Activated naive CD8-positive, alpha-beta T cell (primary cell): ENCODE results near the gene CD59.
"Not testable (repeated sequence)": the region's sequence is repeated elsewhere in the genome, so short reads cannot be mapped to it uniquely, and the experiment has no call there.

Source experiments
- H3K27ac Mint-ChIP-seq: one replicate; pipeline ENCODE4 v1.8.0; 2021; ENCODE audit warnings: mixed read lengths
- H3K27me3 Mint-ChIP-seq: one replicate; pipeline ENCODE4 v1.8.0; 2021; ENCODE audit warnings: mixed read lengths
- H3K36me3 Mint-ChIP-seq: one replicate; pipeline ENCODE4 v1.8.0; 2021; ENCODE audit warnings: mixed read lengths
- H3K4me1 Mint-ChIP-seq: one replicate; pipeline ENCODE4 v1.8.0; 2021; ENCODE audit warnings: low read depth, mixed read lengths
- H3K4me3 Mint-ChIP-seq: one replicate; pipeline ENCODE4 v1.8.0; 2021; ENCODE audit warnings: mild to moderate bottlenecking, mixed read lengths
- H3K9me3 Mint-ChIP-seq: one replicate; pipeline ENCODE4 v1.8.0; 2021; ENCODE audit warnings: low read depth, mixed read lengths

Gene CD59

DNA sequence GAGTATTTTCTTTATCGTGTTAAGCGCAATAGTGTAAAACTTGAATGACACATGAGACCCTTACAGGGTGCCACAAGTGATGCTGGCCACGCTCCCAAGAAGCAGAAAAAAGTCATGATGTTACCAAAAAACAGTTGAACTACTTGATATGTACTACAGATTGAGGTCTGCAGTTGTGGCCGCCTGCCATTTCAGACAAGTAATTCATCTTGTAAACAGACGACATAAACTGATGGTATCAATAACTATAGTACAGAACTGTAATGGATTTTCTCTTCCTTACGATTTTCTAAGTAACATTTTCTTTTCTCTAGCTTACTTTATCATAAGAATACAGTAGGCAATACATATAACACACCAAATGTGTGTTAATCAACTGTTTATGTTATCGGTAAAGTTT is 5.5 kb downstream of the CD59 start:
- Mint-ChIP-seq H3K4me3 (no peak overlapping the region), H3K27me3 (no peaks in the 10 kb centered on the region), H3K27ac (no peak overlapping the region), H3K4me1 (peaks cover 42% of the 10 kb centered on the region), H3K9me3 (no peaks in the 10 kb centered on the region), H3K36me3 (peaks cover 12% of the 10 kb centered on the region)

DNA sequence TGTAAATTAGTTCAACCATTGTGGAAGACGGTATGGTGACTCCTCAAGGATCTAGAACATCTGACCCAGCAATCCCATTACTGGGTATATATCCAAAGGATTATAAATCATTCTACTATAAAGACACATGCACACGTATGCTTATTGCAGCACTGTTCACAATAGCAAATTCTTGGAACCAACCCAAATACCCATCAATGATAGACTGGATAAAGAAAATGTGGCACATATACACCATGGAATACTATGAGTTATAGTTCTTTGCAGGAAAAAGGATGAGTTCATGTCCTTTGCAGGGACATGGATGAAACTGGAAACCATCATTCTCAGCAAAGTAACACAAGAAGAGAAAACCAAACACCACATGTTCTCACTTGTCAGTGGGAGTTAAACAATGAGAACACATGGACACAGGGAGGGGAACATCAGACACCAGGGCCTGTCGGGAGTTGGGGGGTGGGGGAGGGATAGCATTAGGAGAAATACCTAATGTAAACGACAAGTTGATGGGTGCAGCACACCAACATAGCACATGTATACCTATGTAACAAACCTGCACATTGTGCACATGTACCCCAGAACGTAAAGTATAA is 7.1 kb downstream of the CD59 start:
- Mint-ChIP-seq H3K36me3 (peaks cover 12% of the 10 kb centered on the region), H3K4me1 (peaks cover 35% of the 10 kb centered on the region)
- not testable (repeated sequence) for H3K4me3 Mint-ChIP-seq, H3K27me3 Mint-ChIP-seq, H3K27ac Mint-ChIP-seq, H3K9me3 Mint-ChIP-seq

DNA sequence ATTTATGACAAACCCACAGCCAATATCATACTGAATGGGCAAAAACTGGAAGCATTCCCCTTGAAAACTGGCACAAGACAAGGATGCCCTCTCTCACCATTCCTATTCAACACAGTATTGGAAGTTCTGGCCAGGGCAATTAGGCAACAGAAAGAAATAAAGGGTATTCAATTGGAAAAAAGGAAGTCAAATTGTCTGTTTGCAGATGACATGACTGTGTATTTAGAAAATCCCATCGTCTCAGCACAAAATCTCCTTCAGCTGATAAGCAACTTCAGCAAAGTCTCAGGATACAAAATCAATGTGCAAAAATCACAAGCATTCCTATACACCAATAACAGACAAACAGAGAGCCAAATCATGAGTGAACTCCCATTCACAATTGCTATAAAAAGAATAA is 8.7 kb downstream of the CD59 start:
- H3K4me1 Mint-ChIP-seq: peaks cover 36% of the 10 kb centered on the region
- not testable (repeated sequence) for H3K27ac Mint-ChIP-seq, H3K4me3 Mint-ChIP-seq, H3K27me3 Mint-ChIP-seq, H3K9me3 Mint-ChIP-seq
- H3K36me3 Mint-ChIP-seq: peaks cover 11% of the 10 kb centered on the region

DNA sequence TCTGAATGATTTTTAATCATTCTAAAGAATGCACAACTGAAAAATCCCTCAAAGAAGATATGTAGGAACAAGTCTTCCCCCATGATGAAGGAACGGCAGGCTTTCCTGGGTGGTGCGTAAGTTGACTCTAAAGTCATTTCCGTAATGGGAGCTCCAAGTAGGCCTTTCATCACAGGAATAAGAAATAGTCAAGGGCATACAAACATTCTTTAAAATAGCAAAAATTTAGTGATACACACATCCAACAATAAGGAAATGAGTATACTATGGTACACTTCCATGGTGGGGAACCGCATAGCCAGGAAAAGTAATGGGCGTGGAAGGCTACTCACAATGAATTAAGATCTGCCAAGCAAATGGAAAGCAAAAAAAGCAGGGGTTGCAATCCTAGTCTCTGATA is 10.7 kb downstream of the CD59 start:
- Mint-ChIP-seq H3K27ac (no peak overlapping the region), H3K4me3 (no peak overlapping the region), H3K36me3 (peaks cover 12% of the 10 kb centered on the region), H3K27me3 (no peaks in the 10 kb centered on the region), H3K4me1 (peaks cover 22% of the 10 kb centered on the region), H3K9me3 (no peaks in the 10 kb centered on the region)

DNA sequence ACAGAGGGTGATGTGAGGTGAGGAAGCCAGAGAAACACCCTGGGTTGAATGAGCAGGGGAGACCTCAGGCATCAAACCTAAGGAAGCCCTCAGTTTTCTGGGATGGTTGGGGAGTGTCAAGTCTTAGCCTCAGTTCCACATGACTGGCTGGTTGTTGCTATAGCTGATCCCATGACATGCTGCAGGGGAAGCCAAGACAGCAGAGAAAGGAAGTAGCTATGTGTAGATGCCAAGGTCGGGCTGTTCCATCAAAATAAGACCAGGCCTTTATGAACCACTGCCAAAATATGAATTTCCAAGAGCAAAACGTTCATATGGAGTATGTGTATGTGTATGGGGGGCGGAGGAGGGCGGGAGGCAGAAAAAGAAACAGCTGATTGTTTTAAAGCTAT is 11.6 kb downstream of the CD59 start:
- peaks cover 17% of the 10 kb centered on the region for H3K36me3 Mint-ChIP-seq
- no peaks in the 10 kb centered on the region for H3K9me3 Mint-ChIP-seq
- no peak overlapping the region for H3K4me3 Mint-ChIP-seq
- H3K27me3 Mint-ChIP-seq: no peaks in the 10 kb centered on the region
- no peak overlapping the region for H3K27ac Mint-ChIP-seq
- H3K4me1 Mint-ChIP-seq: peaks cover 22% of the 10 kb centered on the region

DNA sequence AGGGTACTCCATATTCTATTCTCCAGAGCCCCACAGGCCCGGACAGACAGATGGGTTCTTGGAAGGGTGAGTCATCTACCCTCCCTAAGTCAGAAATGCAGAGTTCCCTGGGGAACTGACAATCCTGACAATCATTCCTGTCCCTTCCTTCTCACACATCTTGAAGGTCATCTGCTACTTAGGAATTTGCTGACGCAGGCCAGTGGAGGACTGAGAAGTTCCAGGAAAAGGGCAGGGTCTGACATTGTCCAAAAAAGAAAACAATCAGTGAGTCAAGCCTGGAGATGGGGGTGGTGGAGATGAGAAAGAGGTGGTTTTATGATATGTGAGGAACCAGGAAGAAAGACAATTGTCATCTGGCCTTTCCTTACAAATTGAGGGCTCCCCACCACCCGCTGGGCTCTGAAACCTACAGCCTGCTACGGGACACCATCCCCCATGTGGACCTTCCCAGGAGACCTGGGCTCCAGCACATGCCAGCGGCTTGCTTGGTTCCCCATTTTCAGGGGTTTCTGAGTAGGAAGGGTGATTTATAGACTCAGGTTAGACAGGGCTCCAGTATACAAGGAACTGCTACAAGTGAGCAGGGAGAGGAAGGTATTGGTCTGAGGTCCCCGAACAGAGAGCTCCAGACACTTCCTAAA is 12.9 kb downstream of the CD59 start:
- Mint-ChIP-seq H3K9me3 (no peaks in the 10 kb centered on the region), H3K4me3 (no peak overlapping the region), H3K36me3 (peaks cover 13% of the 10 kb centered on the region), H3K27me3 (no peaks in the 10 kb centered on the region), H3K27ac (no peak overlapping the region), H3K4me1 (peaks cover 19% of the 10 kb centered on the region)

DNA sequence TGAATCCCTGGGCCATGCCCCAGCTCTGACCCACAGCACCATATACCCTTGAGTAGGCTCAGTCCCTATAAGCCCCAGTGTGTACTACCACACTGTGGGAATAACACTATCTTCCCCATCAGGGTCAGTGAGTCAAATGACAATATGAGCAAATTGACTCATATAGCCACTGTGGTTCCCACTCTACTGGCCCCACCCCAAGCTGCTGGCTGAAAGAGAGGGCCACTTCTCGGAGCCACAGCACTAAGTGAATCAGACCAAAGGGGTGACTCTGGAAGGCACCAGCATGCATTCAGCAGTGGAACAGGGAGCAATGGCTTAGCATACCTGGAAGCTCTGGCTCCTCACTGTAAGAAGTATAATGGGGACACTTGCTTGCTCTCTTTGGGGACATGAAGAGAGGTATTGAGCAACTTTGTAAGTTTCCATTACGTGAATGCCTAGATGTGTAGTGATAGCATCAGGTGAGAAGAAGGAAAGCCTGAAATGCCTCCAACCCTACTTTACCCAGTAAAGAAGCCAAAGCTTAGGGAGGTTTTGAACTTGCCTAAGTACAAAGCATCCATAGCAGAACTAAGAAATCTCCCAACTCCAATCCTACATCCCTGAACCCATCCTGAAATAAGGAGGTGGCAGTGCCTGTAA is 13.5 kb downstream of the CD59 start:
- Mint-ChIP-seq H3K27ac (no peak overlapping the region), H3K4me1 (peaks cover 18% of the 10 kb centered on the region), H3K36me3 (peaks cover 13% of the 10 kb centered on the region), H3K4me3 (no peak overlapping the region), H3K27me3 (no peaks in the 10 kb centered on the region), H3K9me3 (no peaks in the 10 kb centered on the region)

DNA sequence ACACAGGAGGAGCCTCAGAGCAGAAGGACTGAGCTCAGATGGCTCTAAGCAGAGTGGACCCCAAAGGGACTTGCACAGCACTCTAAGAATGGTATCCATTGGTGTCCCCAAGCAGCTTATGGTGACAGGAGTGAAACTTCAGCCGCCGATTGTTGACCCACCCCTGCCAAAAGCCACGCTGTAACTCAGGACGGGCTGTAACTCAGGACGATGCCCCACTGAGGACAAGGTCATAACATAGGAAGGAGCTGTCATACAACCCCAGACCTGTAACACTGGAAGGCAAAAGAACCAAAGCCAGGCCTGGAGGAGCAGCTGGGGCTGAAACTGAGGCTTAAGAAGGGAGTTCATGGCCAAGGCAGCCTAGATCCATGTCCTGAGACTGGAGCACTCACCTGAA is 14.2 kb downstream of the CD59 start:
- Mint-ChIP-seq H3K4me3 (no peak overlapping the region), H3K27ac (no peak overlapping the region), H3K36me3 (peaks cover 11% of the 10 kb centered on the region), H3K9me3 (no peaks in the 10 kb centered on the region), H3K4me1 (peaks cover 15% of the 10 kb centered on the region), H3K27me3 (no peaks in the 10 kb centered on the region)

DNA sequence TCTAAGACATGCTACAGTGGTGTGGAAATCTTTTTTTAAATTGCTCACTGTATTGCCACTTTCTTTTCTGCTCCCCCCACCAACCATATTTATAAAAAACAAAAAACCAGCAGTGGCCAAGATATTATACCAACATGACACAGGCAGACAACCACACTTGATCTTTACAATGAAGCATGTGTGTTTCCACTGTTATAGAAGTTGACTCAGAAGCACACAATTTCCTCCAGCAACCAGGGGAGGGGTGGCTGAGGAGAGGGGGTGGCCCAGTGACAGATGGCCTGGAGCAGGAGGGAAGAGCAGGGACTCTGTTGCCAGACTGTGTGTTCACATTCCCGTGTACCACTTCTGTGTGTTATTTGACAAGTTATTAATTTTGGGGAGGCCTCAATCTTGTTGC is 14.8 kb downstream of the CD59 start:
- no peaks in the 10 kb centered on the region for H3K27me3 Mint-ChIP-seq
- no peaks in the 10 kb centered on the region for H3K9me3 Mint-ChIP-seq
- peaks cover 11% of the 10 kb centered on the region for H3K36me3 Mint-ChIP-seq
- H3K4me1 Mint-ChIP-seq: peaks cover 15% of the 10 kb centered on the region
- H3K4me3 Mint-ChIP-seq: no peak overlapping the region
- no peak overlapping the region for H3K27ac Mint-ChIP-seq

DNA sequence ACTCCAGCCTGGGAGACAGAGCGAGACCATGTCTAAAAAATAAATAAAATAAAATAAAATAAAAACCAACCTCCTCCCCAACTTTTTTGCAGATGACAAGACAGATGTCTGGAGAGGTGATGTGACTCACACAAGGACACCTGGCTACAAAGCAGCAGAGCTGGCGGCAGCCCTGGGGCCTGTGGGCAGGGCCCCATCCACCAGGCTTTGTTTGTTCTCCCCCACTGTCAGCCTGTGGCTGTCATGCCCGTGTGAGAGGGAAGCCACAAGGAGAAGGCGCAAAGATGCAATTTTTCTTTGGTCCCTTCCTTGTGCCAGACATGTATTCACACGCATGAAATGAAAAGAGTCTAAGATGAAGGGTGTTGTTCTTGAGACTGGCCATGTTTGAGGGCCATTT is 16.6 kb downstream of the CD59 start:
- Mint-ChIP-seq H3K4me3 (no peak overlapping the region), H3K9me3 (no peaks in the 10 kb centered on the region), H3K27me3 (no peaks in the 10 kb centered on the region), H3K27ac (no peak overlapping the region), H3K36me3 (peaks cover 11% of the 10 kb centered on the region), H3K4me1 (peaks cover 12% of the 10 kb centered on the region)

DNA sequence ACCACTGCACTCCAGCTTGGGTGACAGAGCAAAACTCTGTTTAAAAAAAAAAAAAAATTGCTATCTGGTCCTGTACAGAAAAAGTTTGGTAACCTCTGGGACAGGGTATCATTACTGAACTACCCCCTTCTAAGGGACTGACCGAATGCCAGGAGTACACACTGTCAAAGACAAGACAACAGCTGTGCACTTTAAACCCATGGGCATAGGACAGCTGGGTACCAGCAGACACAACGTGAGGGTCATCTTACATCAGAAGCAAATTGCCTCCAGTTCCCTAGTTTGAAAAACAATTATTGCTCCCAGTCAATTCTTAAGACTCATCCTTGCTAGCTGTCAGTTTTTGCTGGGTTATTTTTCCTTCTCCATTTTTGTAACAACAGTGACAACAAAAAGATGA is 17.8 kb downstream of the CD59 start:
- Mint-ChIP-seq H3K27ac (no peak overlapping the region), H3K9me3 (no peaks in the 10 kb centered on the region), H3K4me1 (peaks cover 7% of the 10 kb centered on the region), H3K36me3 (peaks cover 9% of the 10 kb centered on the region), H3K4me3 (no peak overlapping the region), H3K27me3 (no peaks in the 10 kb centered on the region)

DNA sequence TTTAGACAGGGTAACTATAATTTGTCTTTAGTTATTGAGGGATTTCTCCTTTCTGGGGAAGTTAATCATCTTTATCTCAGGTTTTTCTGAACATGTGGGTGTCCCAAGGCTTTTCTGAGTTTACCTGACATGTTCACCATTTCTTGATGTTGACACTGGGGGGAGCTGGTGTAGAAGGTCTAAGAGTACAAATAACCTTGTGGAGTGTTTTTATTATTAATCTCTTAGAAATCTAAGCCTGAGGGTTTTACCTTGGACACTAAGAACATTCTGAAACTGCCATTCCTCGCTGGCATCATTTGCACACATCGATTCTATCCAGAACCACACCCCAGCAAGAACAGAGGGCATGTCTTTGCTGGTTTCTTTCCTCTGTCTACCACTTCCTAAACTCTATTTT is 20.0 kb downstream of the CD59 start:
- H3K27ac Mint-ChIP-seq: no peak overlapping the region
- H3K4me1 Mint-ChIP-seq: no peaks in the 10 kb centered on the region

DNA sequence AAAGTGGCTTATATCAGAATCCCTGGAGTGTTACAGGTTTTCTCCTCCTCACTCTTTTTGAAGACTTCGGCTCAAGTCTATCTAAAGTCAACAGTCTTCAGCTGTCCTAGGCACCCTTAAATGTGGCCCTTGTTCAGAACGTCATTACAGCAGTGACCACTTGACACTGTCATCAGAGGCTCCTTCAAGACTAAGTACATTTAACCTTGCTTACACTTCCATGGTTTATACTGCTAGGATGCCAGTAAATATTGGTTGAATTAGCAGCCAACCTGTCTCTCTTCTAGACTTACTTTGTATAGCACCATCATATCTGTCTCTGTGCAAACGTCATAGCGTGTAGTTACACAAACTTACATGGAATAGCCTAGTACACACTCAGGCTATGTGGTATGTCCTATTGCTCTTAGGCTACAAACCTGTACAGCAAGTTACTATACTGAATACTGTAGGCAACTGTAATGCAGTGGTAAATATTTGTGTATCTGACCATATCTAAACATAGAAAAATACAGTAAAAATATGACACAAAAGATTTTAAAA is 22.3 kb downstream of the CD59 start:
- H3K4me3 Mint-ChIP-seq: no peak overlapping the region
- no peaks in the 10 kb centered on the region for H3K9me3 Mint-ChIP-seq
- no peaks in the 10 kb centered on the region for H3K27me3 Mint-ChIP-seq
- no peak overlapping the region for H3K27ac Mint-ChIP-seq
- H3K36me3 Mint-ChIP-seq: peaks cover 4% of the 10 kb centered on the region
- H3K4me1 Mint-ChIP-seq: no peaks in the 10 kb centered on the region

More for the DNA sequence above, 20.0 kb downstream of the CD59 start:
- H3K9me3 Mint-ChIP-seq: no peaks in the 10 kb centered on the region
- no peak overlapping the region for H3K4me3 Mint-ChIP-seq
- no peaks in the 10 kb centered on the region for H3K27me3 Mint-ChIP-seq
- H3K36me3 Mint-ChIP-seq: peaks cover 7% of the 10 kb centered on the region

DNA sequence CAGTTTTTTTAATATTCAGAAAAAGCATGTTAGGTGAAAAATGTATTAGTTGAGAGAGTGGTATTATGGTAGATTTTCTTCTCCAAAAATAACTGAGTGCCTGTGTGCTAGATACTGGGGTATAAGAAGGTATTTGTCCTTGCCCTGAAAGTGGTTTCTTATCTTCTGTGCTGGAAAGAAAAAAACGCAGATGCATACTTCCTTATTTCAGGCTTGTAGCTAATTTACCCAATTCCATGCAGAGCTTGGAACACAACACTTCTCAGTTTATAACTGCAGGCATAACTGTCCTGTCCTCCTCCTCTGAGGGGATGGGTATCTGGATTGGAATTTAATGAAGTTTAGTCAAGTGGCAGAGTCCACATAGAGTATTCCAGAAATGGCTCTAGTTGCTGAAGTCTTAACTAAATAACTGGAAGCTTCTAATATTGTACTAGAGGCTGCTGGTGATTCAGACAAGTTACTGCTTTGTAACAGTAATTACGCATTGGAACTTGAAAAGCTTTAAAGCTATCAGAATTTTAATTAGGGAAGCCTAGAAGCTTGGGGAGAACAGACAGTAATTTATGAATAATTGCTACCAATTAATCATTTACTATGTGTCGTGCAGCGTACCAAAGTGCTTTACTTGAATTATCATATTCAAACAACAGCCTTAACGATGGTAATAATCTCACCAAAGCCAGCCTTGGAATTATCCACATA is 22.9 kb downstream of the CD59 start:
- H3K27ac Mint-ChIP-seq: no peak overlapping the region
- H3K4me1 Mint-ChIP-seq: no peaks in the 10 kb centered on the region
- no peaks in the 10 kb centered on the region for H3K27me3 Mint-ChIP-seq
- peaks cover 4% of the 10 kb centered on the region for H3K36me3 Mint-ChIP-seq
- H3K9me3 Mint-ChIP-seq: no peaks in the 10 kb centered on the region
- no peak overlapping the region for H3K4me3 Mint-ChIP-seq

DNA sequence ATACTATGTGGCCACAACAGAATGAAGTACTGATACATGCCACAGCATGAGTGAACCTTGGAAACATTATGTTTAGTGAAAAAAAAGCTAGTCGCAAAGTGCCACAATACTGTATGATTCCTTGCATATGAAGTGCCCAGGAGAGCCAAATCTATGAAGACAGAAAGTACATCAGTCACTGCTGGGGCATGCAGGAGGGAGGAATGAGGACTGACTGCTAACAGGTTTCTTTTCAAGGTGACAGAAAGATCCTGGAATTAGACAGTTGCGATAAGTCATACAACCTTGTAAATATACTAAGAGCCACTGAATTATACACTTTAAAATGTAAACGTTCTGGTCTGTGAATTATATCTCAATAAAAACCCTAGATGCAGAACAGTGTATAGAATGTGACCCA is 23.8 kb downstream of the CD59 start:
- no peaks in the 10 kb centered on the region for H3K9me3 Mint-ChIP-seq
- no peaks in the 10 kb centered on the region for H3K27me3 Mint-ChIP-seq
- no peak overlapping the region for H3K4me3 Mint-ChIP-seq
- no peaks in the 10 kb centered on the region for H3K4me1 Mint-ChIP-seq
- peaks cover 4% of the 10 kb centered on the region for H3K36me3 Mint-ChIP-seq
- no peak overlapping the region for H3K27ac Mint-ChIP-seq
